ENCODE data around the gene PDZRN4.
"Not testable (repeated sequence)": the region's sequence is repeated elsewhere in the genome, so short reads cannot be mapped to it uniquely, and the experiment has no call there.

PDZRN4 gene

DNA sequence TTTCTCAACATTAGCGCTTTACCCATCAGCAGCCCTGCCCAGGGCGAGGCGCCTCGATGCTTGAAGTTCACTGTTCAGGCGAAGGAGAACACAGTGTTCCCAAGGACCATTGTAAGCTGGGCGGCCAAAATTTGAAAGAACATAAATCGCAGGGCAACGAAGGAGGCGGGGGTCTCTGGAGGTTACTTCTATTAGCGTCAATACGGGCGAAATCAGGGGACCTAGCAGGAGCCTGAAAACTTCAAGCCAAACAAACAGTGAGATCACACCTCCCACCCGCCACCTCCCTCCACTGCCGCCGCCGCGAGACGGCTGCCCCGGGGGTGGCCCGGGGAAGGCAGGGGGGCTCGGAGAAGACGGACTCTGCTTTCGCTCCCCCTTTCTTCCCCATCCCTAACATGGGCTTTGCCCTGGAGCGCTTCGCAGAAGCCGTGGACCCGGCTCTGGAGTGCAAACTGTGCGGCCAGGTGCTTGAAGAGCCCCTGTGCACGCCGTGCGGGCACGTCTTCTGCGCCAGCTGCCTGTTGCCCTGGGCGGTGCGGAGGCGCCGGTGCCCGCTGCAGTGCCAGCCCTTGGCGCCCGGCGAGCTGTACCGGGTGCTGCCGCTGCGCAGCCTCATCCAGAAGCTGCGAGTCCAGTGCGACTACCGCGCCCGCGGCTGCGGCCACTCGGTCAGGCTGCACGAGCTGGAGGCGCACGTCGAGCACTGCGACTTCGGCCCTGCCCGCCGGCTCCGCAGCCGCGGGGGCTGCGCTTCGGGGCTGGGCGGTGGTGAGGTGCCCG is at the start of gene PDZRN4:
Gene PDZRN4, plus strand, starts transcription at position 263 of the 783 bp plus-strand sequence.
- peak; percentile 33 for DNase-seq

DNA sequence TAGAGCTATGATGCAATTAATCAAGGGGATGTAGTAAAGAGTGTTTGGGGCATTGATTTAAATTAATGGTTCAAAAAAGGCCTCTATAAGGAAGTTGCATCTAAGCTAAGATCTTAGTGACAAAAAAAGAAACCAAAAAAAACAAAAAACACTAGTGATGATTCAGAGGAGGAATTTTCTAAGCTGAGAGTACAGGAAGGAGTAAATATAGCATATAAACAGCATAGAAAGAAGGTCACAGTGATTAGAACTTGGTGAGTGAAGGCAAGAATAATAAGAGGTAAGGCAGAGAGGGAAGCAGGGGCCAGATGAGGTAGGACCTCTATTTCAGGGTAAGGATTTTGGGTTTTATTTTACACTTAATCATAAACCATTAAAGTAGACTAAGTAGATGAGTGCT is 48.0 kb upstream of the PDZRN4 start:
- no peak for DNase-seq

DNA sequence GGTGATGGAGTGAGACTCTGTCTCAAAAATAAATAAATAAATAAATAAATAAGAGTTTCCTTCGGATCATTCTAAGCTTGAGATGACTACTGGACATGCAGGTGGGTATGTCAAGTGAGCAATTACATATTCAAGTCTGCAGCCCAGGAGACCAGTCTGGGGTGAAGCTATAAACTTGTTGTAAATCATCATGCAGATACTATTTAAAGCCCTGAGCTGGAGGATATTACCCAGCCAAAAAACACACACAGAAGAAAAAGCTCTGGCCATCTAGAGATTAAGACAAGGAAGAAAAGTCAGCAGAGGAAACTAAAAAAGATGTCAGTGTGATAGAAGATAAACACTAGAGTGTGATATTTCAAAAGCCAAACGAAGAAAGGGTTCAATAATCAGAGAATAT is 47.0 kb upstream of the PDZRN4 start:
- DNase-seq: no peak

DNA sequence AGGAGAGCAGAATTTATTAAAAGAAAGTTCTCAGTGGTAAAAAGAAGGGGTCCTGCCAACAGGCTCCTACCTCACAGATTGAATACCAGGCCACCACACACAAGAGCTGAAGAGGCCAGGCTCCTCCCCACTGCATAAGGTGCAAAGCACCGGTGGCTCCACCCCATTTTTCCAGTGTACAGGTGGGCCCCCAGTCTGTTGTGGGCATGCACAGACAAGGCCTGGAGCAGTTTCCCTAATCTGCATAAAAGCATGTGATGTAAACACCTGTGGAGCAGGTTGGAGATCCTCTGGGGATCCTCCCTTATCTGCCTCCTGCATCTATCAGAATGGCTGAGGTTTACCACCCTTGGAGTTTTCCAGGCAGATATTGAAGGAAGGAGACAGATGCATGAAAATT is 45.7 kb upstream of the PDZRN4 start:
- DNase-seq: no peak

DNA sequence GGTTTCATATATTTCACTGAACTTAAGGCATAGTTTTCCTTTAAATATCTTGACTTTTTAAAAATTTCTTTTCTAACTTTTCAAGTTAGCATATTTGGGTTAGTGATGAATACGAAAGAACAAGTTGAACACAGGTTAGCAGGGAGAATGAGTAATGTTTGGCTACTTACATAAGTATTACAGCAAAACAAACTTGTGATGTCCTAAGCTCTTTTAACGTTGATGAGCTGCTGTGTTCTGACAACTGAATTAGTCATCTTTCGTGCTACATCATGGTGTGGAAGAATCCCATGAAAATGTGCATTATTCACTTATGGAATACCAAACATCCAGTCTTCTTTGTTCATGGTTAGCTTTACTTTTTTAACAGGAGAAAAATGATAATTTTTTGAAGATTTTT is 36.3 kb upstream of the PDZRN4 start:
- DNase-seq: no peak

DNA sequence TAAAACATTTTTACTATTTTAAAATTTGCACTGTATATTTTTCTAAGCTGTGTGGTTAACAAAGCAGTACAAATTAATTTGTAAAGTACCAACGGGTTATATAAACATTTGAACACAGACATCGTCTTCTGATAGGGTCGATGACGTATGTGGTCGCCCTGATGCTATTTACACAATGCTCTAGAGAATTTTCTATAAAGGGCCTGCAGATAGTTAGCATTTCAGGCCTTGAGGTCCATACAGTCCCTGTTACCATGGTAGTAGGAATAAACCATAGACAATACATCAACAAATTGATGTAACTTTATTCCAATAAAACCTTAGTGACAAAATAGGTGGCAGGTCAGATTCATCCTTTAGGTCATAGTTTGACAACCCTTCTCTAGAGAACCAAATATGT is 25.7 kb upstream of the PDZRN4 start:
- DNase-seq: no peak

DNA sequence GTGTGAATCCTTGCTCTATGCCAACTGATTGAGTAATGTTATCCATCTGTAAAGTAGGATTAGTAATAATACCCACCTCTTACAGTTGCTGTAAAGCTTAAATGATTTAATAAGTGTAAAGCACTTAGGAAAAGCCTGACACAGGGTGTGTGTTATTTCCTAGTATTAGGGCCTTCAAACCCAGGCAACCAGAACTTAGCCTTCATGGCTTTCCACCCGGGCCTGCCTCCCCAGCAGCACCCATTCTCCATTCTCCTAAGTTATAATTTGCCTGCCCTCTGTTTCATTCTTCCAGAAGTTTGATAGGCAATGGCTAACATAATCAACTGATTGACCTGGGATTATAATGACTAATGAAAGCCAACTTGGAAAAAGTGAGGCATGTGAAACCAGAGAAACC is 20.4 kb upstream of the PDZRN4 start:
- DNase-seq: no peak

DNA sequence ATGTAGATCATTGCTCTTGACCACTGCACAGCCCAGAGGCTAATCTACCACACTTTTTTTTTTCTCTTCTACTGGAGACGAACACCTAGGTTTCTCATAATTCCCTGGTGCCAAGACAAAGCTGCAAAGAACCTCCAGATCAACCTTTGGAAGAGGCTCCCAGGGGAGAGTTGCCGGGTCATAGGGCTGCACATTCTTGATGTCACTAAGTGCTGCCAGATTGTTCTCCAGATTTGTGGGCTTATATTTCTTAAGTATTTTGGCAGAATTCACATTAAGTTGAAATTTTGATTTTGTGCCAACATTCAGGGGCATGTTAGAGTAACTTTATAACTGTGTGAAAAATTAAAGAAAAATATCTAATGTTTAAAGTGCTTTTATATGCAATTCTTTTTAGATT is 13.5 kb upstream of the PDZRN4 start:
- no peak for DNase-seq

DNA sequence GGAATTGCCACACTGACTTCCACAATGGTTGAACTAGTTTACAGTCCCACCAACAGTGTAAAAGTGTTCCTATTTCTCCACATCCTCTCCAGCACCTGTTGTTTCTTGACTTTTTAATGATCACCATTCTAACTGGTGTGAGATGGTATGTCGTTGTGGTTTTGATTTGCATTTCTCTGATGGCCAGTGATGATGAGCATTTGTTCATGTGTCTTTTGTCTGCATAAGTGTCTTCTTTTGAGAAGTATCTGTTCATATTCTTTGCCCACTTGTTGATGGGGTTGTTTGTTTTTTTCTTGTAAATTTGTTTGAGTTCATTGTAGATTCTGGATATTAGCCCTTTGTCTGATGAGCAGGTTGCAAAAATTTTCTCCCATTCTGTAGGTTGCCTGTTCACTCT is 8.6 kb upstream of the PDZRN4 start:
- not testable (repeated sequence) for DNase-seq

DNA sequence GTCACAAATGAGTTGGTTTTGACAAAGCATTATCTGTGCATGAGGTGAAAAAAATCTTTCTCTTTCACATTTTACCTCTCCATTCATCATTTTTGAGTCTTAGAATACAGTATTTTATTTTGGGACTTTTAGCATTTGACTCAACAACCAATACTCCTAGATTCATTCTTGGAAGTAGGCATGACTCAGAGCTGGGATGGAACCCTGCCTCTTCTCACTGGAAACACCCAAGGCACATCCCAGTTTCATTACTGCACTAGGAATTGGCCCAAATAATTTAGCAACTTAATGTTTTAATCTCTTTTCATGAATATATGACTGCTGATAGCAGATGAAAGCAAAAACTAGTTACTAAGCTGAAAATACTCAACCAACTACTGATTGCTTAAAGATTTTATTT is 3.3 kb upstream of the PDZRN4 start:
- DNase-seq: no peak

DNA sequence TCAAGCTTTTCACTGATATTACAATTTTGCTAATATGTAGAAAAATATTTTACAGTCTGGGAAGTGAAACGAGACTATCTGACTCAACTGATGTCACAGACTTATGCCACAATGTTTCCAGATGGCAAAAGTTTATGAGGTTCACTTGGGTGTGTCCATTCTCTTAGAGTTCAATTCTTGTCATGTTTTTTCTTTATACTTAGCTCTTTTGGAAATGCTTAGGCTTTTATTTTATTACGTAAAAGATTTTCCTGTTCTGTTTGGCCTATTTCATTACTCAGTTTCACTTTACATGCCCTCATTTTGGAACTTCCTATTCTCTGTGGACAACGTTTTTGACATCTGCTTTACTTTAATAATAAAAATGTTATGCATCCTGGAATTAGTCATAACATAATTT is 2.1 kb upstream of the PDZRN4 start:
- no peak for DNase-seq

DNA sequence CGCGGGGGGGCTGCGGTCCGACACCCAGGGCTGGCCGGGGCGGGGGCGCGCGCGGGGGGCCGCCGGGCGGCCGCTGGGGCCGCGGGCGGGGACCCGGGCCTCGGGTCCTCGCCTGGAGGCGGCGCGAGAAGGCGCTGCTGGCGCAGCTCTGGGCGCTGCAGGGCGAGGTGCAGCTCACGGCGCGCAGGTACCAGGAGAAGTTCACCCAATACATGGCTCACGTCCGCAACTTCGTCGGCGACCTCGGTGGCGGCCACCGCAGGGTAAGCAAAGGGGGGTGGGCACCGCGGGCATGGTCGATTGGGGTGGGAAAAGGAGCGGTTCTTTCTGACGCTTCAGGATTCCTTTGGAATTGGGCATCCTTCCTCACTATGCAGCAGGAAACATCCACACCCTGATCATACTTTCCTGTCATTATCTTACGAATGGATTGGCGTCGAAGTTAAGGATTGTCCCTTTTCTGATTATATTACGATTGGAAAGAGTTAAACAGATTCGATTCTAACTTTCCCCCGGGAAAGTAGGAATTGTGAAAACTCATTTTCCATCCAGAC is 798 bp downstream of the PDZRN4 start:
- no peak for DNase-seq

DNA sequence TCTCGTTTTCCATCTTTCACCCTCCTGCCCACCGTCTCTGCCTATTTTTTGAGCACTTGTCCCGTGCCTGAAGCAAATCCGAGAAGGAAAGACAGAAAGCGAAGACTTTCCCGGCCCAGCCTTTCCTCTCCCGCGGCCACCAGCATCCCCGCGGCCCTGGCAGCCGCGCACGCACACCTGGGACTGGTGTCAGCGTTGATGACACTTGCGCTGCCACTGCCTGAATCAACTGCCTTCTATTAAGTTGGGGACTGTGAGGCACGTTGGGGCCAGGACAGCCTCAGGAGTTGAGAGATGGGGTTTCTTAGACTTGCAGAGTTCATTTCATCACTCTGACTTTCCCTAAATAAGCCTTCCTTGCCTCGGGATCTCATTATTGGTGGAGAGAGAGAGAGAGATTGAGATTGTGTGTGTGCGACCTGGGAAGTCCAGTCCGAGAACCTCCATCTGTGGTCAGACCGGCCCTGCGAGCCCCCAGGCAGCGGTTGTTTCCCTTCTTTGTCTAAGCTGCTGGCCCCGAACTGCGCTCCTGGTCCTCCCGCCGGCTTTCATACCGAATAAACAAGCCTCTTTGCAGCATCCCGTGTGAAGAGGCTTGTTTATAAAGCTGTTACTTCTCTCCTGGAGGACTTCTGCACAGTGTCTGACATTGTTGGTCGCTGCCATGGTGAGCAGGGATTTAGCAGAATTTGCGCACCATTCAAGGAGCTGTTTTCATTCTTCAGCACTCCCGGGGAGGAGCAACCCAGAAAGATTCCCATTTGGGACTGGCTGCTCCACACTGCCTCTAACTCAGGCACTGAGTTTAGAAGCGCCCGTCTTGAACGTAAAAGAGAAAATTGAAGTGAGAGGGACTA is 1.5 kb downstream of the PDZRN4 start:
- no peak for DNase-seq

DNA sequence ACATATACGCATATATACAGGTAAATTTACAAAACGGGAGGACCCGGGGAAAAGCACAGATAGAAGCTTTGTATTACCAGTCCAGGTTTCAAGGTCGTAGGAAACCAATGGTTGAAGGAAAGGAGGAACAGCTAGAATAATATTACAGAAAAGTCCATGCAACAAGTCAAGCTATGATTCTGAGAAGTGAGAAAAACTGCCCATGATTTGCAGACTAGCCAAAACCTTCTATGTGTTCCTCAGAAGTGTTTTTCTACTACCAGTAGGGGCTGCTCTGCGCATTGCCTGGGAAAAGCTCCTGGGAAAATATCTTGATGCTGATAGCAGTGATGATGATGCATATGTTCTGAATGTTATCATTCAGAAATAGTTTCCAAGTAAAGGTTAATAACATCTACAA is 2.2 kb downstream of the PDZRN4 start:
- DNase-seq: no peak

DNA sequence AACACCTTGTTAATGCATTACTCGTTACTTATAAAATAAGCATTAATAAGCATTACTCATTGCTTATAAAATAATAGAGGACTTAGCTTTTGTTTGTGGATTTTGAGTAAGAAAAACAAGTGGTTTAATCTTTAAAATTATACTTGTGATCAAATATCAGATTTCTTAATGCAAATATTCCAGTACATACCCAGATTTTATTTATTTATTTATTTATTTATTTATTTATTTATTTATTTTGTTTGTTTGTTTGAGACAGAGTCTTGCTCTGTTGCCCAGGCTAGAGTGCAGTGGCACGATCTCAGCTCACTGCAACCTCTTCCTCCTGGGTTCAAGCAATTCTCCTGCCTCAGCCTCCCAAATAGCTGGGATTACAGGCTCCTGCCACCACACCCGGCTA is 3.4 kb downstream of the PDZRN4 start:
- DNase-seq: not testable (repeated sequence)

DNA sequence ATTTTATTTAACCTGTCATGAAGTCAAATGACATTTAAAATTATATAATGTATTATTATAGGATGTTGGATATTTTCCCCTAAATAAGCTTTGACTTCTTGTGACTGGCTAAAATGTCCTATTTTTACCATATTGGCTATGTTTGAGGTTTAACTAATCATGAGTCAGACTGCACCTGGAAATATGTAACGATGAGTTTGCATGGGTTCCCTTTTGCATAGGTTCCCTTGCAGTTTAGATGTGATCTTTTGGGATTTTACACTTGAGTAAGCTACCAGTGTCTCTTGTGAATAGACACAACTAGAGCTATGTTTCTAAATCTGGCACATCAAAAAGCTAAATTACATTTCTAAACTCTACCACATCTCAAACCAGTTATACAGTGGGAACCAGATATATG is 5.2 kb downstream of the PDZRN4 start:
- no peak for DNase-seq

DNA sequence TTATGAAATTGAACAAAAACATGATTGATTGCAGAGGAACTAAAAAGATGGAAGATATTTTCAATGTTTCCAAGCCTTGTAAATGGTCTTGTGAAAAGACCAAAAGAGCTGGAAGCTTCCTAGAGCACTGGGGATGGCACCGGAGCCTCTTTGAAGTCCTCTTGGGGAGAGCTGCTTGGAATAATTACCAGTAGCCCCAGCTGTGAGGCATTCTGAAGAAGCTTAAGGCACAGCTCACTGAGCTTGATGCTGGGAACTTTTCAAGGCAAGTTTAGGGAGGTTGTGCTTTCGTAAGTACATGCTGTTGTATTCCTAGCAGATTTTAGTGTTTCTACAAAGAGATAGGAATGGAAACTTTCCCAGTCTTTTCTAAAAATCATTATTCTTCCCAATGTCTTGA is 13.9 kb downstream of the PDZRN4 start:
- no peak for DNase-seq

DNA sequence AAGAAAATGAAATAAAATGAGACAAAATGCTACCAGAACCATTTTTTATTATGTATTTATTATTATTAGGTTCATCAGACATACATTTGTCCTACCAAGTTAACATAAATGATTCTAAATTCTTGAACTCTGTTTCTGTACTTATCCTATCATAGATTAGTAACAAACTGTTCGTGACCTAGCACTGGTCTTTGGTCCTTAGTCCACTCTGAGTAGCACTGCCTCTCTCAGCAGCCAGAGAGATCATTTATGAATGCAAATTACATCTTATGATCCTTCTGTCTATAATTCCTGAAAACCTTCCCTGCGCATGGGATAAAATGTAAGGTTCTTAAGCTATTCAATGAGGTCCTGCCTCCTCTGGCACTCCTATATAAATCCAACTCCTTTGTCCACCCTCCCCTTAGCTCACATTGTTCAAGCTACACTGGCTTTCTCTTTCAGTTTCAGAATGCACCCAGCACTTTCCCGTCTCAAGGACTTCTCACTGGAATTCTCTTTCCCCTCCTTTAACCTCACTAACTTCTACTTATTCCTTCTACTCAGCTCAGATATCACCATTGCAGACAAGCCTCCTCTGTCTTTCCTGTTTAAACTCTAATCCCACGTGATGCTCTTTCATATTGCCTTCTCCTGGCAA is 17.1 kb downstream of the PDZRN4 start:
- DNase-seq: peak; percentile 31

DNA sequence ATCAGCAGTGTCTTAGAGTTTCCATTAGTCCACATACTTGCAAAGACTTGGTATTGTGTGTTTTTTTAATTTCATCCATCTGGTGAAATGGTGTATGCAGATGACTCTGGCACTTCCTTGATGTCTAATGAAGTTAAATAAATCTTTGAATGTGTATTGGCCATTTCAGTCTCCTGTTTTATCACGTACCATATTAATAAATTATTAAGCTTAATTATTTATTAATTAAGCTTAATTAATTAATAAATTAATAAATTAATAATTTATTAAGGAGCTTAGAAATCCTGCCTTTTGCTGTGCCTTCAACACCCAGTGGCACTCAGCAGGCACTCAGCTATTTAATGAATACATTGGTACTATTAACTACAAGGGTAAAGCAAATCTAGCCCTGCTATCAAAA is 18.2 kb downstream of the PDZRN4 start:
- no peak for DNase-seq

DNA sequence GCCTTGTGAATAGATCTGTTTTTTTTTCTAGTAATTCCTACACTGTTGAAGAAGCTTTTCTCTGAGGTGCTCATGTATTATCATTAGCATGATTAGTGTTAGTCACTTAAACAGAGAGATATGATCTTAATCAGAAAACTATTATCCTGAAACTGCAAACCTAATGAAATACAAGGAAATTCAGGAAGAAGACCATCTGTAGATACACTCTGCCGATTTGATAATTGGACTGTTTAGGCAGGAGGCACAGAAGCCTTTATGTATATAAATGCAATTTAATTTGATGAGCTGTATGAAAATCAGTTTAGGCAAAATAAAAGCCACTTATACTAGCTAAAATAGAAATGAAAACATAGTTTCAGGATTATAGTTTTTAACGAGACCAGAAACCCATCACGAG is 23.3 kb downstream of the PDZRN4 start:
- no peak for DNase-seq

DNA sequence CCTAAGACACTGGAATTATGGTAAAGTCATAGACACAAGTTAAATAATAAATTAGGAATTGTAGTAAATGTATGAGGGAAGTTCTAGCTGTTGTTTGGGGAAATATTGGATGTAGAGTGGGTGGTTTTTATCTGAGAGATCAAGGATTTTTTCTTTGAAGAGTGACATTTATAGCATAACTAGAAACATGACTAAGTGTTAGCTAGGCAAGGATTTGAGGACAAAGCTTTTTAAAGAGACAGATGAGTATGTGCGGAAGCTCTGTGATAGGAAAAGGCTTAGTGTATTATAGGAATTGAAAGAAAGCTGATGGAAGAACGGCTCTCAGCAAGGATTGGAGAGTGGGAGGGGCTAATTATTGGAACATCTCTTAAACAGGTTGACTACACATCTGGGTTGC is 24.5 kb downstream of the PDZRN4 start:
- DNase-seq: no peak

DNA sequence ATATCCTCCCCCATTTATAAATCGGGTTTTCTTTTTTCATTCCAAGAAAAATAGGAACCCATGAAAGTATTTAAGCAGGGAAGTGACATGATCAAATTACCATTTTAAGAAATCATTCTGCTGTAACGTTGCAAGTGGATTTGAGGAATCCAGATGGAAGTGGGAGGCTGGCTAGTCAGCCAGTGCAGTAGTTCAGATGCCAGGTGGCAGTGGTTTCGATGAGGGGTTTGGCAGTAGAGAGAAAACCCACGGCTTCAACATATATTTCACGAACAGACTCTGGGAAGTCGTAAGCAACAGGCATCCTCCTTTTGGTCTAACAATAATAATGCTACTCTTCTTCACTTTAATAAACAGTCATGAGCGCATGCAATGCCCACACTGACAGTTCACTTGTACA is 25.0 kb downstream of the PDZRN4 start:
- no peak for DNase-seq

DNA sequence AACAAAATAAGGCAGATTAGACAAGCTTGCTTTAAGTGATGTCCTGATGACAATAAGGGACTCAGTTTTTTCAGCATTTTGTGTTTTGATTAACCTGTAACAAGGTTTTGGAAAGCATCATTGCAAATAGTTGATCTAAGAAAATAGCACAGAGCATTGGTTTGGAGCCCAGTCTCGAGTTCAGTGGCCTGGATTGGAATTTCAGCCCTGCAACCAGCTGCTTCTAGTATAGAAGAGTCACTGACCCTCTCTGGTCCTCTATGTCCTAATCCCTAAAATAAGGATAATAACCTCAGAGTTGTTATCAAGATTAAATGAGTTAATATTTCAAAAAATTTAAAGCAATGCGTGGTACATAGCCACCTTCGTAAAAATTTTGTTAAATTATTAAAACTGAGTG is 25.5 kb downstream of the PDZRN4 start:
- DNase-seq: no peak

DNA sequence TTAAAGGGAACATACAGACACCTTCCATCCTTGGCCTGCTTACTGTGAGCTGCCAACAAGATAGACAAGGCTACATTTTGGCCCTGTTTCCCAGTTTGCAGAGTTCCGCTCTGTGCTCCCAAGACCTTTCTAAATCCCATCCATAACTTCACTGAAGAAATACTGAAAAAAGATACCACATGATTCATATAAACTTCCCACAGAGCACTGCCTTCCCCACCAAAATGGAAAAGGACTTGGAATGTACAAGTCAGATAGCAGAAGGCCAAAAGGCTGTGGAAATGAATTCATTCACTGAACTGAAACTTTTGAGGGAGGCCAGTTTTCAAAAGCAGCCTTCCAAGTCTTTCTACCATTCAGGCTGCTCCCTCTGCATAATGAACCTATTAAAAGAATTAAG is 29.6 kb downstream of the PDZRN4 start:
- no peak for DNase-seq
